GM19328 (cell line): ENCODE results near the gene DCAF15.
"Not testable (repeated sequence)": the region's sequence is repeated elsewhere in the genome, so short reads cannot be mapped to it uniquely, and the experiment has no call there.

Source experiments
- ATAC-seq: cut with Tn5 transposase; IDR thresholded peaks from one replicate; pipeline ENCODE4 v1.9.1; 2021; ENCODE audit warnings: mild to moderate bottlenecking, moderate library complexity; ENCODE audit not compliant: unreplicated experiment

DCAF15 gene

GRCh38 chr19:13959141-13959961 lies 7.0 kb downstream of the DCAF15 start:
- ATAC-seq, result no peak

DNA sequence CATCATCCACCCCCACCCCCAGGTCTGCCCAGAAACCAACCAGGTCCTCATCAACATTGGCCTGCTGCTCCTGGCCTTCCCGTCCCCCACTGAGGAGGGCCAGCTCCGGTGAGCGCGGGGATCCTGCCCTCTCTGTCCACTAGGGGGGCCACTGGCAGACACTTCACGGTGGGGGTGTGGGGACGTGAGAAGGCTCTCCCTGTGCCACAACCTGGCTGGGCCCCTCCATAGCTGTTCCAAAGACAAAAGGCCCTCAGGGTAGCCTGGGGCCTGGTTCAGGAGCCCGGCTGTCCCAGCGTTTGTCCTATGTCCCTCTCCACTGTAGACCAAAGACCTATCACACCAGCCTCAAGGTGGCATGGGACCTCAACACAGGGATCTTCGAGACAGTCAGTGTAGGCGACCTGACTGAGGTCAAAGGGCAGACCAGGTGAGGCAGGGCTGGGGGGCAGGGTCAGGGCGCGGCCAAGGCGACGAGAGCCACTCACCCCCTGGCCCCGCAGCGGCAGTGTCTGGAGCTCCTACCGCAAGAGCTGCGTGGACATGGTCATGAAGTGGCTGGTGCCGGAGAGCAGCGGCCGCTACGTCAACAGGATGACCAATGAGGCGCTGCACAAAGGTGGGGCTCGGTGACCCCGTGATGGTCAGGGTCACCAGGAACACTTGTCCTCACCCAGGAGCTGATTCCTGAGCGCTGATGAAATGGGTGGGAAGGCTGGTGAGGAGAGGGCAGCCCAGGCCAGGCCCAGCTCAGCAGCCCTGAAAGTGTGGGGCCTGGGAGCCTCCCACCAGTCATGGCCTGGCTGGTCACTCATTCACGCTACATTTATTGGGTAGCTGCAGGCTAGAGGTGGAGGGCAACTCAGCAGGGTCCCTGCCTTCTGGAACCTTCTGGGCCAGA lies 7.9 kb downstream of the DCAF15 start:
- ATAC-seq, result no peak

DNA sequence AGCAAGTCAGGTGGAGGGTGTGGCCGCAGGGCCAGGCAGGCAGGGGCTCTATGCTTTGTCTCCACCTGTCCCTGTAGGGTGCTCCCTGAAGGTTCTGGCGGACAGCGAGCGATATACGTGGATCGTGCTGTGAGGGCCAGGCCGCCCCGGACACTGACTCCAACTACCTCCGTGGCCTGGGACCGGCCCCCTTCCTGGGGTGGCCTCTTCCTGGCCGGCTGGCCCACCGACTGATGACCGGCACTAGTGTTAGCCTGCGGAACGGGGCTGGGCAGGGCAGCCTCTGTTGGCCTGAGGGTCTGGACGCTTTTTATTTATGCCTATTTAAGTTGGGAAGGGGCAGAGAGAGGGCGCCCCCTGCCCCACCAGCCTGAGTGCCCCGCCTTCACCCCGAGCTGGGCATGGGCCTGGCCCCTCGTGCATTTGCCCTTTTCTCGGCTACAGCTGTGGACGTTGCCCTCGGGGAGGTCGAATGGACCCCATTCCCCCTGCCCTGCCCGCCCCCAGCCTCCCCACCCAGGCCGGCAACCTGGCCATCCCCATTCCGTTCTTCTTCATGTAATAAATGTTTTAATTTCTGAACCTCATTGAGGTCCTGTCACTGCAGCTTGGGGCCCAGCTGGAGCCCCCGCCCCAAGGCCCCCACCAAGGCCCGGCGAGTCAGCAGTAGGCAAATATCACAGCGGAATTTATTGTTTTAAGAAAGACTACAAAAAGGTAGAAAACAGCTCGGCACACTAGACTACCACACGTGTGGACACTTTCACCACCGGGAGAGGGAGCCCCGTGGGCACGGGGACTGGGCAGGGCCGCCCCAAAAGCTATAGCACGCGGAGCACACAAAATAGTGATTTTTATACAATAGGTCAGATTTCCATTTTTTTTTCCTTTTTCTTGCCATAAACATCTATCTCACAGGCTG lies 8.8 kb downstream of the DCAF15 start:
- ATAC-seq, result no peak

DNA sequence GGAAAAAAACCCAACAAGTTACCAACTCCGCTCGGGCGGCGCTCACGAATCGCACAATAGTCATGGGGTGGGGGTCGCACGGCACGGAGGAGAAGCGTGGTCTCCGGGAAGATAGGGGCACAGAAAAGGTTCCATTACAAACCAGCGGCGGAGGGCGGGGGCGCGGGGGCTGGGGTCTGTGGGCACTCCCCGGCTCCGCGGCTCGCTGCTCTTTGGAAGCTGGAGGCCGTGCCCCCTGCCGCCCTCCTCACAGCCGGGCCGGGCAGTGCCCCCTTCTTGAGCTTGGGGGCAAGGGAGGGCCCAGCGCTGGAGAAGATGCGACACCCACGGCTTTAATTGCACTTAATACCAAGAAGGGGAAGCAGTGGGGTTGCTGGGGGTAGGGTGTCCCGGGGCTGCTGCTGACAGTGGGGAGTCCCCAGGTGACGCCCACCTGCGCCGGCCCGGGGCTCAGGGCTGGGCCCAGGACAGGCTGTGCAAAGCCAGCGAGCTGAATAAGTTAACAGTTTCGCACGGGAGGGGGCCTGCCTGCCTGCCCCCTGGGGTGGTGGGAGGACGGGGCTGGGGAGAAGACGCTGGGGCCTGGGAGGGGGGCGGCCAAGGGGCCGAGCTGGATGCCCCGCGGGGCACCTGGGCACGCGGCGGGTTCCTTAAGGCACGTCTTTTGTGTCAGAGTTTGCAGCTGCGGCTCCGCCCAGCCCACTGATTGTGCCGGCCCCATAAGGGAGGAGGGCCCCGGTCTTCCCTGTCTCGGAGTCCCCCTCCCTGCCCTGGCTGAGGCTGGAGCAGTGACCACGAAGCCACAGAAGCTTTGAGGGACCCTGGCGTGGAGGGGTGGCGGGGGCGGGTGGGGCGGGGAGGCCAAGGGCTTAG lies 9.8 kb downstream of the DCAF15 start:
- no peak for ATAC-seq

- ATAC-seq, result no peak
Observed at GRCh38 chr19:13962699-13963602, 10.6 kb downstream of the DCAF15 start.

DNA sequence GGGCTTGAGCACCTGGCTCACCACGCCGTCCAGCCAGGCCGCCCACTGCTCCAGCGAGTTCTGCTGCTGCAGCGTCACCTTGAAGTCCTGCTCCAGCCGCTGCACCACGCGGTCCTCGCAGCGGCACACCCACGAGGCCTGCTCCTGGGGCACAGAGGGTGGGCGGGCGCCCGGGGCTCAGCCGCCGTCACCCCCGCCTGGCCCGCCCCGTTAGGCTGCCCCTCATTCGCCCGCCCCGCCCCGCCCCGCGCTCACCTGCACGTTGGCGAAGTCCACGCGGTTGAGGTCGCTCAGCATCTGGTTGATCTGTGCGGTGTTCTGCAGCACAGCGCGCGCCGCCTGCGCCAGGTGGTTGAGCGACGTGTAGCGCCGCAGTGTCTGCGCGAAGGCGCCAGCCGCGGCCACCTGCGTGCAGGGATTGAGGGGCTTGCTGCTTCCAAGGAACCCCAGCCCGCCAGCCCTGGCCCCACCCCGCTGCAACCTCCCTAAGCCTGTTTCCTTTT lies 11.3 kb downstream of the DCAF15 start:
- no peak for ATAC-seq

- ATAC-seq, result no peak
Observed at GRCh38 chr19:13964776-13965175, 12.5 kb downstream of the DCAF15 start.

DNA sequence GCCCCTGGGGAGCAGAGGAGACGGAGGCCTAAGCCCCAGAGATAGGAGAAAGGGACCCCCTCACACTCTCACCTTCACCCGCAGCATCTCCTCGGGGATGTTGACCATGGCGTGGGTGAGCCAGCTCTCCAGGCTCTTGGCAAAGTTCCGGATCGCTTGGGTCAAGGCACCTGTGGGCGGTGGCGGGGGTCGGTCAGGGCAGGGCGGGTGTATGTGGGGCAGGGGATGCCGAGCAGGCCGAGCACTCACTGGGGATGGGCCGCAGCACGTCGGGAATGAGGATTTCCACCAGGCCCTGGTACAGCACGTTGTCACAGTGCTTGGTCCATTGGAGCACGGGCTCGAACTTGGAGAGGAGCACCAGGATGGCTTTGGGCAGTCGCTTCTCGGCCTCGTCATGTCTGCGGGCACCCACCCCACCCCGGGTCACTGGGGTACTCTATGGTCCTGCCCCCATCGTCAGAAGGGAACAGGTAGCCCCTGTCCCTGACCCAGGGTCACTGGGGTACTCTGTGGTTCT lies 13.1 kb downstream of the DCAF15 start:
- ATAC-seq, result no peak

DNA sequence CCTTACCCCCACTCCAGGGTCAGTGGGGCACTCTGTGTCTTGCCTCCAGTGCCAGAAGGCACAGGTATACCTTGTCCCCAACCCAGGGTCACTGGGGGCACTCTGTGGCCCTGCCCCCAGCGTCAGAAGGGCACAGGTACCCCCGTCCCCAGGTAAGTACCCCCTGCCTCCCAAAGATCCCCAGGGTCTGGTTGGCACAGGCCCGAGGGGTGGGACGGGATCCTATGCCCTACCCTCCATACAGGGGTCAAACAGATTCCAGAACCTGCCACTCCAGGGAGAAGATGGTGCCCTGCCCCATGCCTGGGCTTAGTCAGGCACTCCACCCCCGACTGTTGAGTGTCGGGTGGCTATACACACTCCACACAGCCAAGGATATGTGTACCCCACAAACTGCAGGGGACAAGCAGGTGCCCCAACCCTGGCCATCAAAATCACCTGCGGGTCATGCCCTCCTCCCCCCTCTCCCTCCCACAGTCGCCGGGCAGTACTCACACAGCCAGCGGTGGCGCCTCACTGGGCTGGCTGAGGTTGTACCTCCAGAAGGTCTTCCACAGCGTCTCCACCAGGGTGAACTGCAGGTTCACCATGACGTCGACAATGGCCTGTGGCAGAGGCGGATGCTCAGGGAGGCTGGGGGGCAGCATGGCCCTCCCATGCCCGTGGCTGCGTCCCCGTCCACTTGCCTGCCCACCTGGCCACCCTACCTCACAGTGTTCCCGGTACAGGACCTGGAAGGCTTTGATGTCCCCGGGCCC lies 13.8 kb downstream of the DCAF15 start:
- no peak for ATAC-seq

DNA sequence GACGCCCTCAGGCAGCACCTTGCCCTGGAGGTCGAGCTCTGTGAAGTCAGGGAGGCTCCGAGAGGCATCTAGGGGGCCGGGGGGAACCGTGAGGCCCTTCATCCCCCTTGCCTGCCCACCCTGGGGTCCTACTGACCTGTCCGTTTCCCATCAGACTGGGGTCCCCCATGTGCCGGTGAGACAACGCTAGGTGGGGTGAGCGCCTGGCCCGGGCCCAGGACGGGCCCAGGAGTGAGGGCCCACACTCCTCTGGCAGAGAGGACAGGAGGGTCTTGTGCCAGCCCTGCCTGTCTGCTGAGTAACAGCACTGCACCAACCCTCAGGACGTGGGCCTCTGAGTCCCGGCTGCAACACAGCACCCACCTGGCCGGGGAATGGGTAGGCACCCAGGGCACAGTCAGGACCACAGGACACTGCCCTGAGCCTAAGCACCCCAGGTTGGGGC lies 14.4 kb downstream of the DCAF15 start:
- no peak for ATAC-seq

GRCh38 chr19:13967206-13967605 lies 14.9 kb downstream of the DCAF15 start:
- ATAC-seq, result not testable (repeated sequence)

DNA sequence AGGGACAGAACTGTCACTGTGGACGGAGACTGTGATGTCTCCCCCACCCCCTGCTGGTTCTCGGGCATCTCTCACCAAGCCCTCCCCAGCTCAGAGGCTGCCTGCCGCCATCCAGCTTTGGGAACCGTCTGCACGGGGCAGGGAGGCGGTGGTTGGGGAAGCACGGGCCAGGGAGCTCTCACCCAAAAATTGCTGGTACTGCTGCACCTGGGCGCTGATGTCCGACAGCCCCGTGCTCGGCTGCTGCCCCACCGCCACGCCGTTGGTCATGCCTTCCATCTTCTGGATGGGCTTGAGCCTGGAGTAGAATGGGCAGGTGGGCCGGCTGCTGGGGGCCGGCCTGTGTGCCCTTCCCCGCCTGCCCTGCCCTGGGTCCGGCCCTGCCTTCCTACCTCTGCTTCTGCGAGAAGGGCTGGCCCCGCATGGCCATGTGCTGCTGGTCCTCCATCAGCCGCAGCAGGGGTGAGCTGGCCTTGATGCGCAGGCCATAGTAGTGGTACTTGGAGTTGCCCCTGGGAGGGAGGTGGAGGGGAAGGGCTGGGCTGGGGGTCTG lies 16.1 kb downstream of the DCAF15 start:
- no peak for ATAC-seq

DNA sequence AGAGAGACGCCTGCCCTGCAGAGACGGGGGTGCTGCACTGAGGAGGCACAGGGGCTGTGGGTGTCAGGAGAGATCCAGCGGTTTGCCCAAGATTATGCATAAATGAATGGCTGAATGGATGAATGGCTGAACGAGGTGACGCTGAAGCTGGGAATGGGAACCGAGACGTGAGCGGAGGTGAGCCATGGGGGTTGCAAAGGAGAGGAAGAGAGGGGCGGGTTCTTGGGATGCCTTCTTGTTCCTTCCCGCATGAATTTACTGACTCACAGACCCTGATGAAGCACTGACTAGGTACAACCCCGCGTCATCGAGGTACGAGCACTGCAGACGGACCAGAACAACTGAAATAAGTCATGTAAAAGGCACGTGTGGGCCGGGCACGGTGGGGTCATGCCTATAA lies 16.7 kb downstream of the DCAF15 start:
- no peak for ATAC-seq

GRCh38 chr19:13969897-13970296 lies 17.6 kb downstream of the DCAF15 start:
- ATAC-seq, result no peak

- ATAC-seq, result not testable (repeated sequence)
Observed at GRCh38 chr19:13971868-13972267, 19.6 kb downstream of the DCAF15 start.

DNA sequence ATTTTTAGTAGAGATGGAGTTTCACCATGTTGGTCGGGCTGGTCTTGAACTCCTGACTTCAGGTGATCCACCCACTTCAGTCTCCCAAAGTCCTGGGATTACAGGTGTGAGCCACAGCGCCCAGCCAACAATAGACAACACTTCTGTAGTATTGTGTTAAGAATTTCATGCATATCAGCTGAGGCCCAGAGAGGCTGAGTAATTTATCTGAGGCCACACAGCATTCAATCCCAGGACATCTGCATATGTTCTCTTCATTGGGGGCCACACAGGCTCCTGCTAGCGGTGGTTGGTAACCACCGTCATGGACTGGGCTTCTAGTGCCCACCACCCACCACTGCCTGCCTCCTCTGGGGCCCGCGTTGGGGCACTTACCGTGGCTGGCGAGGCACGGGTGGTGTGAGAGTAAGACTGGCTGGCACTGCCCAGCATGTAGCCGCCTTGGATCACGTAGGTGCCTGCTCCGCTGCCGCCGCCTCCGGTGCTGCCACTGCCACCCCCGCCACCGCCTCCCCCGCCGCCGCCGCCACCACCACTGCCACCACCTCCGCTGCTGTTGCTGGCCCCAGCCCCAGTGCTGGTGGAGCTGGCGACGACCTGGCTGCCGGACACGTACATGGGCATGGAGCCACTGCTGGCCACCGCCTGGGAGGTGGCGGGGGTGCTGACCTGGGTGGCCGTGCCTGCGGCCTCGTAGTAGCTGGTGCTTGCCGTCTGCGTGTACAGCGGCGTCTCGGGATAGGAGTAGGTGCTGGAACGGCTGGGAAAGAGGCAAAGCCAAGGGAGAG lies 20.3 kb downstream of the DCAF15 start:
- ATAC-seq, result no peak

- not testable (repeated sequence) for ATAC-seq
Observed at GRCh38 chr19:13973479-13973878, 21.2 kb downstream of the DCAF15 start.
